ENCODE data around the gene RGS7BP.

The RGS7BP gene

GRCh38 chr5:64592730-64593341 is 87.0 kb downstream of the RGS7BP start:
- ChIA-PET CTCF (interaction anchor here (0.7 kb wide), 1 partner anchor 21 kb away, joined by 3 read pairs; no protein-coding TSS in a partner anchor), POLR2A (no interaction called here)
- no peak for TF ChIP-seq CTCF (IDR thresholded peaks at IDR 0.05; ENCODE audit: control extremely low read depth, extremely low read depth, low read depth, missing control alignments)
- DNase-seq (ENCODE audit: extremely low spot score): no peak

- POLR2A ChIA-PET: no interaction called here
- no peak for TF ChIP-seq CTCF (IDR thresholded peaks at IDR 0.05; ENCODE audit: control extremely low read depth, extremely low read depth, low read depth, missing control alignments)
- DNase-seq (ENCODE audit: extremely low spot score): no peak
- CTCF ChIA-PET: no interaction called here
Measured at GRCh38 chr5:64594025-64594424, 88.2 kb downstream of the RGS7BP start.

- CTCF ChIA-PET: interaction anchor here (0.8 to 1.4 kb wide), 2 partner anchors 10 to 16 kb away, joined by 3 to 4 read pairs; no protein-coding TSS in a partner anchor
- POLR2A ChIA-PET: no interaction called here
Measured at GRCh38 chr5:64594601-64595000, 88.8 kb downstream of the RGS7BP start.

GRCh38 chr5:64595031-64595855 is 89.4 kb downstream of the RGS7BP start:
- POLR2A ChIA-PET: no interaction called here
- DNase-seq (ENCODE audit: extremely low spot score): no peak
- no peak for TF ChIP-seq CTCF (IDR thresholded peaks at IDR 0.05; ENCODE audit: control extremely low read depth, extremely low read depth, low read depth, missing control alignments)

More at GRCh38 chr5:64594601-64595000, 88.8 kb downstream of the RGS7BP start:
- no peak for DNase-seq (ENCODE audit: extremely low spot score)
- no peak for TF ChIP-seq CTCF (IDR thresholded peaks at IDR 0.05; ENCODE audit: control extremely low read depth, extremely low read depth, low read depth, missing control alignments)

GRCh38 chr5:64599226-64599625 is 93.4 kb downstream of the RGS7BP start:
- ChIA-PET CTCF (interaction anchor here (2.8 kb wide), 1 partner anchor 10 kb away, joined by 11 read pairs; no protein-coding TSS in a partner anchor), POLR2A (no interaction called here)
- TF ChIP-seq CTCF (IDR thresholded peaks at IDR 0.05; ENCODE audit: control extremely low read depth, extremely low read depth, low read depth, missing control alignments): no peak
- no peak for DNase-seq (ENCODE audit: extremely low spot score)

More at GRCh38 chr5:64595031-64595855, 89.4 kb downstream of the RGS7BP start:
- CTCF ChIA-PET: interaction anchor here (0.8 to 1.4 kb wide), 2 partner anchors 9 to 15 kb away, joined by 3 to 4 read pairs; no protein-coding TSS in a partner anchor

- DNase-seq (ENCODE audit: extremely low spot score): no peak
- no peak for TF ChIP-seq CTCF (IDR thresholded peaks at IDR 0.05; ENCODE audit: control extremely low read depth, extremely low read depth, low read depth, missing control alignments)
- ChIA-PET CTCF (interaction anchor here (1.0 to 1.4 kb wide), 2 partner anchors 8 to 375 kb away, joined by 4 read pairs; no protein-coding TSS in a partner anchor), POLR2A (no interaction called here)
Measured at GRCh38 chr5:64603676-64604075, 97.9 kb downstream of the RGS7BP start.

Measured in GM10248 (cell line).